Measurements from ENCODE around the gene TMPRSS4.
"Not testable (repeated sequence)": the region's sequence is repeated elsewhere in the genome, so short reads cannot be mapped to it uniquely, and the experiment has no call there.

GRCh38 chr11:118062631-118063030 lies 14.2 kb upstream of the TMPRSS4 start:
- not testable (repeated sequence) for TF ChIP-seq CTCF (conservative IDR thresholded peaks at IDR 0.05; ENCODE audit: low read depth, low read length); EZH2 (IDR thresholded peaks at IDR 0.05; ENCODE audit: low read length, unreplicated experiment); EZH2phosphoT487 (IDR thresholded peaks at IDR 0.05; ENCODE audit: borderline replicate concordance, low read length)

Data from PC-3 (cell line).